ENCODE measurements around the gene FSIP1. TPM values are rescaled to one million over a fixed set of nuclear protein-coding genes. Genes with fewer than 3 reads are reported as not detected.

Gene FSIP1
- total RNA-seq, 2 donors from 2014 or later: 4.1 to 5.3 TPM

- DNase-seq: no peak
- Histone ChIP-seq H3K27me3 (no peaks in the 10 kb centered on the region), H3K4me3 (no peak overlapping the region), H3K36me3 (no peaks in the 10 kb centered on the region), H3K9ac (ENCODE audit: low read depth in 2 of 2, low read length in 2 of 2) (no peak overlapping the region), H3K27ac (no peak overlapping the region), H3K4me1 (no peaks in the 10 kb centered on the region), H3K9me3 (no peaks in the 10 kb centered on the region)
- intact Hi-C loops (cut with DNase I): no loop called here
- no peak for TF ChIP-seq CTCF (IDR thresholded peaks at IDR 0.05)
Measured at GRCh38 chr15:39554746-39555387, 227.8 kb downstream of the FSIP1 start.

- no peaks in the 10 kb centered on the region for H3K4me1 ChIP-seq
- TF ChIP-seq CTCF (IDR thresholded peaks at IDR 0.05): no peak
- intact Hi-C loops (cut with DNase I): no loop called here
- peak; percentile 66 for DNase-seq
- no peaks in the 10 kb centered on the region for H3K9me3 ChIP-seq
- no peak overlapping the region for H3K27ac ChIP-seq
- no peak overlapping the region for H3K9ac ChIP-seq (ENCODE audit: low read depth in 2 of 2, low read length in 2 of 2)
- no peak overlapping the region for H3K4me3 ChIP-seq
- no peaks in the 10 kb centered on the region for H3K36me3 ChIP-seq
- no peaks in the 10 kb centered on the region for H3K27me3 ChIP-seq
Measured at GRCh38 chr15:39553947-39554693, 228.5 kb downstream of the FSIP1 start.

- DNase-seq: no peak
- Histone ChIP-seq H3K27me3 (no peaks in the 10 kb centered on the region), H3K36me3 (no peaks in the 10 kb centered on the region), H3K27ac (no peak overlapping the region), H3K9me3 (no peaks in the 10 kb centered on the region), H3K9ac (ENCODE audit: low read depth in 2 of 2, low read length in 2 of 2) (no peak overlapping the region), H3K4me3 (no peak overlapping the region), H3K4me1 (no peaks in the 10 kb centered on the region)
- TF ChIP-seq CTCF (IDR thresholded peaks at IDR 0.05): no peak
- intact Hi-C loops (cut with DNase I): no loop called here
Measured at GRCh38 chr15:39552556-39552955, 230.1 kb downstream of the FSIP1 start.

DNA sequence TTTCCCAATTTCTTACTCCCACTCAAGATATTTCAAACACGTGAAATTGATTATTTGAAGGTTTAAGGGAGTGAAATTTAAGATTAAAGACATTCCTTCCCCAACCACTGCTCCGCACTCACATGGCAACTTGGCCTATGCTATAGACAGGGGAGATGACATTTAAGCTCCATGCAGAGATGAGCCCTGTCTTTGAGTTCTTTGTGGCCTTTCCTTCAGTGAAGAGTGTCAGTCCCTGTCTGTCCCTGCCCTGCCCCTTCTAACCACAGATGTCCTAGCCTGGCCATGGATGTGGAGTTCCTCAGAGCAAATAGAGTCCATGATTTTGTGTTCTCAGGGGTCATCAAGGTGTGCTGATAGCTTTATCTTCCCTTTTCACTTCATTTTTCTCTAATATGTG, 231.2 kb downstream of the FSIP1 start:
- H3K27ac ChIP-seq: no peak overlapping the region
- H3K4me3 ChIP-seq: no peak overlapping the region
- no peak overlapping the region for H3K9ac ChIP-seq (ENCODE audit: low read depth in 2 of 2, low read length in 2 of 2)
- intact Hi-C loops (cut with DNase I): no loop called here
- no peaks in the 10 kb centered on the region for H3K36me3 ChIP-seq
- no peaks in the 10 kb centered on the region for H3K4me1 ChIP-seq
- no peaks in the 10 kb centered on the region for H3K9me3 ChIP-seq
- DNase-seq: no peak
- no peak for TF ChIP-seq CTCF (IDR thresholded peaks at IDR 0.05)
- H3K27me3 ChIP-seq: no peaks in the 10 kb centered on the region

Other genes with a start within 250 kb of the FSIP1 start
- 100 to 1,000 TPM; 162 to 390 TPM for gene THBS1, start 201.8 kb downstream of the FSIP1 start, total RNA-seq
- gene GPR176, start 137.4 kb upstream of the FSIP1 start, total RNA-seq: 1 to 10 TPM in 1 of 2 donors, under 1 TPM in 1; 0.82 to 2.2 TPM
- 10 to 100 TPM; 23.9 to 24.0 TPM for gene EIF2AK4, start 151.3 kb upstream of the FSIP1 start, total RNA-seq

All from colonic mucosa (tissue), 4 donors.